A673 (cell line): ENCODE data around the gene SPRED3.

Experiments
- EZH2 ChIP-seq: fragments of 200-600 bp; sonication (generic); IDR thresholded peaks from 2 replicates; pipeline ENCODE4 v1.6.1; 2017; ENCODE audit warnings: borderline replicate concordance, low read depth, mild to moderate bottlenecking, mixed read lengths, antibody characterized with exemption, low read length; ENCODE audit not compliant: poor library complexity, severe bottlenecking
- TF ChIP-seq, protein P1 (sequence below): fragments of 300-800, 200-600 bp; sonication (generic); conservative IDR thresholded peaks from 2 replicates; pipeline ENCODE4 v1.5.1; 2017; ENCODE audit warnings: low read depth, mild to moderate bottlenecking, antibody characterized with exemption, low read length, moderate library complexity, mixed read lengths

DNA sequence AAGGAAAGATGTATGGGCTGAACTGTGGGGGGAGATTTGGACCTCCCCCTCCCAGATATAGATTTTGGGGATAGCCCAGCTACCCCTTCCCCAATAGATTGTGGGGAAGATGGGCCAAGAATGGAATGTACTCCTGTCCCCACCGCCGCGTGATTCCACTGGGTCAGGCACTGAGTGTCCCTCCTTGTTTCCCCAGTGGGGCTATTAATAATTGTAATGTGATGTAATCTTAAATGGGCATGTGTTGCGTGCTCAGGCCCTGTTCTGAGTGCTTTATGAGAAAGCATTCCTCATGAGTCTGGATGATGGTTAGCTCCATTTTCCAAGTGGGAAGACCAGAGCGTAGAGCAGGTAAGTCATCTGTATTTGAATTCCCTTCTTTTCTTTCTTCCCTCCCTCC lies 12.7 kb upstream of the SPRED3 start:
- TF ChIP-seq, protein P1, sequence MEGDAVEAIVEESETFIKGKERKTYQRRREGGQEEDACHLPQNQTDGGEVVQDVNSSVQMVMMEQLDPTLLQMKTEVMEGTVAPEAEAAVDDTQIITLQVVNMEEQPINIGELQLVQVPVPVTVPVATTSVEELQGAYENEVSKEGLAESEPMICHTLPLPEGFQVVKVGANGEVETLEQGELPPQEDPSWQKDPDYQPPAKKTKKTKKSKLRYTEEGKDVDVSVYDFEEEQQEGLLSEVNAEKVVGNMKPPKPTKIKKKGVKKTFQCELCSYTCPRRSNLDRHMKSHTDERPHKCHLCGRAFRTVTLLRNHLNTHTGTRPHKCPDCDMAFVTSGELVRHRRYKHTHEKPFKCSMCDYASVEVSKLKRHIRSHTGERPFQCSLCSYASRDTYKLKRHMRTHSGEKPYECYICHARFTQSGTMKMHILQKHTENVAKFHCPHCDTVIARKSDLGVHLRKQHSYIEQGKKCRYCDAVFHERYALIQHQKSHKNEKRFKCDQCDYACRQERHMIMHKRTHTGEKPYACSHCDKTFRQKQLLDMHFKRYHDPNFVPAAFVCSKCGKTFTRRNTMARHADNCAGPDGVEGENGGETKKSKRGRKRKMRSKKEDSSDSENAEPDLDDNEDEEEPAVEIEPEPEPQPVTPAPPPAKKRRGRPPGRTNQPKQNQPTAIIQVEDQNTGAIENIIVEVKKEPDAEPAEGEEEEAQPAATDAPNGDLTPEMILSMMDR: no peak
- no peak for TF ChIP-seq EZH2
